ENCODE data around the gene NUP214. TPM values are rescaled to one million over a fixed set of nuclear protein-coding genes. Genes with fewer than 3 reads are reported as not detected.

Gene NUP214
- total RNA-seq, 1 donor from 2014 or later = 32.6 TPM

DNA sequence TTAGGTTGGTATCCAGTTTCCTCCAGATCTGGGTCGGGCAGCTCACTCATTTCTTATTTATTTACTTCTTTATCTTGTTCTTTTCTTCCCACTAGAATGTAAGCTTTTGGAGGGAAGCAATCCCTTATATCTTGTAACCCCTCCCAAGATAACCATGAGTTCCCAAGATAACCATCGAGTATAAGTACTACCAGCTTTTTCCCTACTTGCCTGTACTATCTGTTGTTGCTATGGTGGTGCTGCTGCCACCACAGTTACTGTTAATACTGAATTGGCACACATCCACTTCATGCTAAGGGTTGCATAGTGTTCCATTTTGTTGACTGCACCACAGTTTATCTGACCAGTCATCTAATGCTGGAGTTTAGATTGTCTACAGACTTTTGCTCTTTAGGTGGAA, 19.9 kb downstream of the NUP214 start:
- Mint-ChIP-seq H3K27ac (ENCODE audit: unreplicated experiment) (no peak overlapping the region), H3K4me1 (ENCODE audit: low read depth) (no peaks in the 10 kb centered on the region), H3K27me3 (ENCODE audit: low read depth) (no peaks in the 10 kb centered on the region), H3K9me3 (ENCODE audit: low read depth) (no peaks in the 10 kb centered on the region), H3K4me3 (ENCODE audit: unreplicated experiment) (no peak overlapping the region), H3K36me3 (ENCODE audit: low read depth) (peaks cover 42% of the 10 kb centered on the region)
- DNase-seq (ENCODE audit: low spot score) = no peak
- TF ChIP-seq, protein P1, sequence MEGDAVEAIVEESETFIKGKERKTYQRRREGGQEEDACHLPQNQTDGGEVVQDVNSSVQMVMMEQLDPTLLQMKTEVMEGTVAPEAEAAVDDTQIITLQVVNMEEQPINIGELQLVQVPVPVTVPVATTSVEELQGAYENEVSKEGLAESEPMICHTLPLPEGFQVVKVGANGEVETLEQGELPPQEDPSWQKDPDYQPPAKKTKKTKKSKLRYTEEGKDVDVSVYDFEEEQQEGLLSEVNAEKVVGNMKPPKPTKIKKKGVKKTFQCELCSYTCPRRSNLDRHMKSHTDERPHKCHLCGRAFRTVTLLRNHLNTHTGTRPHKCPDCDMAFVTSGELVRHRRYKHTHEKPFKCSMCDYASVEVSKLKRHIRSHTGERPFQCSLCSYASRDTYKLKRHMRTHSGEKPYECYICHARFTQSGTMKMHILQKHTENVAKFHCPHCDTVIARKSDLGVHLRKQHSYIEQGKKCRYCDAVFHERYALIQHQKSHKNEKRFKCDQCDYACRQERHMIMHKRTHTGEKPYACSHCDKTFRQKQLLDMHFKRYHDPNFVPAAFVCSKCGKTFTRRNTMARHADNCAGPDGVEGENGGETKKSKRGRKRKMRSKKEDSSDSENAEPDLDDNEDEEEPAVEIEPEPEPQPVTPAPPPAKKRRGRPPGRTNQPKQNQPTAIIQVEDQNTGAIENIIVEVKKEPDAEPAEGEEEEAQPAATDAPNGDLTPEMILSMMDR (IDR thresholded peaks at IDR 0.05) = no peak

DNA sequence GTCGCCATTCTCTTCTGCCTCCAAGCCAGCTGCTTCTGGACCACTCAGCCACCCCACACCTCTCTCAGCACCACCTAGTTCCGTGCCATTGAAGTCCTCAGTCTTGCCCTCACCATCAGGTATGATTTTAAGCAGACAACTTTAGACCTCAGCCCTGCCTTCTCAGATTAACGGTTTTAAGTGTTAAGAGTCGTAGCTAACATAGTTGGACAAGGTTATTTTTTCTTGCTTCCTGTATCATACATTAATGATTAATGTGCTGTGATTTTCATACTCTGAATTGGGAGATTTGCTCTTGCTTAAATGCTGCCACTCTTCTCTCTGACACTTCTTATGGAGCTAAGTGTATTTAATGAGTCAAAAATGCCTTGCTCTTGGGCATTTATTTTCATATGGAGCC, 20.8 kb downstream of the NUP214 start:
- H3K4me3 Mint-ChIP-seq (ENCODE audit: unreplicated experiment) = no peak overlapping the region
- H3K27me3 Mint-ChIP-seq (ENCODE audit: low read depth) = no peaks in the 10 kb centered on the region
- H3K4me1 Mint-ChIP-seq (ENCODE audit: low read depth) = no peaks in the 10 kb centered on the region
- no peak for DNase-seq (ENCODE audit: low spot score)
- no peak overlapping the region for H3K27ac Mint-ChIP-seq (ENCODE audit: unreplicated experiment)
- no peaks in the 10 kb centered on the region for H3K9me3 Mint-ChIP-seq (ENCODE audit: low read depth)
- peaks cover 35% of the 10 kb centered on the region for H3K36me3 Mint-ChIP-seq (ENCODE audit: low read depth)
- TF ChIP-seq, protein P1 (IDR thresholded peaks at IDR 0.05) = no peak

DNA sequence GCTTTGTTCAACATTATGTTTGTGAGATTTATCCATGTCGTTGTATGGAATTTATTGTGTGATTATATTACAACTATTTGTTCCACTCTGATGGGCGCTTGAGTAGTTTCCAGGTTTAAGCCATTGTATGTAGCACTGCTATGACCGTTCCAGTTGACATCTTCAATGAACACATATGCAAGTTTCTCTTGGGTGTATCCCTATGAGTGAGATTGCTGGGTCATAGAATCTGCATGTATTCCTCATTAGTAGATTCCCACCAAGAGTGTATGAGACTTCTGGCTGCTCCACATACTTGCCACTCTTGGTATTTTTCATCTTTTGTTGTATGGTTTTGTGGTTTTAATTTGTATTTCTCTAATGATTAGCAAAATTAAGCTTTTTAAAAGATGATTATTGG, 22.9 kb downstream of the NUP214 start:
- H3K9me3 Mint-ChIP-seq (ENCODE audit: low read depth) = no peaks in the 10 kb centered on the region
- no peaks in the 10 kb centered on the region for H3K4me1 Mint-ChIP-seq (ENCODE audit: low read depth)
- H3K4me3 Mint-ChIP-seq (ENCODE audit: unreplicated experiment) = no peak overlapping the region
- peaks cover 39% of the 10 kb centered on the region for H3K36me3 Mint-ChIP-seq (ENCODE audit: low read depth)
- TF ChIP-seq, protein P1 (IDR thresholded peaks at IDR 0.05) = no peak
- DNase-seq (ENCODE audit: low spot score) = no peak
- H3K27me3 Mint-ChIP-seq (ENCODE audit: low read depth) = no peaks in the 10 kb centered on the region
- H3K27ac Mint-ChIP-seq (ENCODE audit: unreplicated experiment) = no peak overlapping the region

DNA sequence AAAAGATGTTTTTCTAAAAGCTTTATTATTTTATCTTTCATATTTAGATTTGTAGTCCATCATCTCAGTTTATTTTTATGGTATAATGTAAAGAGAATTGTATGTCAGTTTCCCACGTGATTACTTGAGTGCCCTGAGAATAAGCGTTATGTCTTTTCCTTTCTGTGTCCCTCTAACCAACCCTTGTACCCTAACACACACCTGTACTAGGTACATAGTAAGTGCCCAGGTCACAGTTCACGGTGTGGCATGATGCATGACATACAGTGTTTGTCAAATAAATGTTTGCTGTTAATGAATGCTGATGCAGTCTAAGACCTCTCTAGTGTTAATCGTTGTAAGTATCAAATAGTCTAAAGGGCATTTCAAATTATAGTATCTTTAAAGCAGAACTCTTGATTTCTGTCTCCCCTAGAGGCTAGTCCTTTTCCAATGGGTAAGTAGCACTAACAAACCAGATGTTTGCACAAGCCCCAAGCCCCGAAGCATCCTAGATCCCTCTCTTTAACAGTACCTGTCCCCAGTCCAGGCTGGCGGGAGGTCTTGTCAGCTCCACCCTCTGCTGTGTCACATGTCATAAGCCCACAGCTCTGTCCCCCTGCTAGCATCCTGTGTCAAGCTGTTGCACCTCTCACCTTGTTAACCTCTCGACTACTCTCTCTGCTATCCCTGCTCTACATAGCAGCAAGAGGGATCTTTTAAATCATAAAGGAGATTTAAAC, 23.7 kb downstream of the NUP214 start:
- H3K9me3 Mint-ChIP-seq (ENCODE audit: low read depth) = no peaks in the 10 kb centered on the region
- H3K4me1 Mint-ChIP-seq (ENCODE audit: low read depth) = no peaks in the 10 kb centered on the region
- H3K4me3 Mint-ChIP-seq (ENCODE audit: unreplicated experiment) = no peak overlapping the region
- DNase-seq (ENCODE audit: low spot score) = no peak
- no peaks in the 10 kb centered on the region for H3K27me3 Mint-ChIP-seq (ENCODE audit: low read depth)
- no peak overlapping the region for H3K27ac Mint-ChIP-seq (ENCODE audit: unreplicated experiment)
- TF ChIP-seq, protein P1 (IDR thresholded peaks at IDR 0.05) = no peak
- peaks cover 41% of the 10 kb centered on the region for H3K36me3 Mint-ChIP-seq (ENCODE audit: low read depth)

DNA sequence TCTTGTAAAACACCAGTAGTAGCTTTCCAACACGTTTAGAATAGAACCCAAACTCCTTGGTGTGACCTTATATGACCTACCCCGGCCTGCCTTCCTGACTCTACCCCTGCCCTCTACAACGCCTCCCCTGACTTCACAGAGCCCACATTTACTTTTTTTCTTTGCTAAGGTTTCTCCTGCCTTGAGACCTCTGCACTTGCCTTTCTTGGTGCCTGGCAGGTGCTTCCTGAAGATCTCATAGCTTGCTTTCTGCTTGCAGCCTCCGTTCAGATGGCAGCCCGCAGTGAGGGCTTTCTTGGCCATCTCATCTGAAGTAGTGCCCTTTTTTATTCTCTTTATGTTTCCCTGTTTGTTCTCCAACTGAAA, 24.3 kb downstream of the NUP214 start:
- no peaks in the 10 kb centered on the region for H3K4me1 Mint-ChIP-seq (ENCODE audit: low read depth)
- no peaks in the 10 kb centered on the region for H3K27me3 Mint-ChIP-seq (ENCODE audit: low read depth)
- no peak overlapping the region for H3K4me3 Mint-ChIP-seq (ENCODE audit: unreplicated experiment)
- peaks cover 2% of the 10 kb centered on the region for H3K9me3 Mint-ChIP-seq (ENCODE audit: low read depth)
- H3K27ac Mint-ChIP-seq (ENCODE audit: unreplicated experiment) = no peak overlapping the region
- peaks cover 41% of the 10 kb centered on the region for H3K36me3 Mint-ChIP-seq (ENCODE audit: low read depth)
- TF ChIP-seq, protein P1 (IDR thresholded peaks at IDR 0.05) = no peak
- DNase-seq (ENCODE audit: low spot score) = no peak
